Upper lobe of left lung (tissue), 4 donors: ENCODE results near the gene SH2D3A.

Source experiments
- CTCF ChIP-seq, 6 experiments: fragments of 450-650 bp in 4 of 6; fragments of 200-600 bp in 2 of 6; sonication (generic) in 2 of 6; IDR thresholded peaks; one replicate each; pipeline ENCODE4 v1.5.1; 2016 to 2019; ENCODE audit warnings: antibody characterized with exemption in 6 of 6
- EP300 ChIP-seq, 4 donors: sonication (generic); formaldehyde crosslinking; IDR thresholded peaks; one replicate each; pipeline ENCODE4 v1.5.1; 2017; ENCODE audit warnings: antibody characterized with exemption in 4 of 4, control low read depth in 2 of 4
- POLR2A ChIP-seq, 4 donors: fragments of 450-650 bp; IDR thresholded peaks; one replicate each; pipeline ENCODE4 v1.5.1; 2016 to 2017; ENCODE audit warnings: antibody characterized with exemption in 4 of 4, mild to moderate bottlenecking in 2 of 4
- POLR2AphosphoS5 ChIP-seq, 2 donors: sonication (generic); formaldehyde crosslinking; IDR thresholded peaks; one replicate each; pipeline ENCODE4 v1.5.1; 2017; ENCODE audit warnings: antibody characterized with exemption in 2 of 2

- TF ChIP-seq POLR2AphosphoS5 (IDR thresholded peaks at IDR 0.05) (no peak), EP300 (IDR thresholded peaks at IDR 0.05) (no peak), CTCF (IDR thresholded peaks at IDR 0.05) (no peak), POLR2A (IDR thresholded peaks at IDR 0.05) (no peak)
Measured at GRCh38 chr19:6766357-6767080, 716 bp downstream of the SH2D3A start.
